Right lobe of liver (tissue), 6 donors: ENCODE measurements around the gene ZBTB16. TPM values are rescaled to one million over a fixed set of nuclear protein-coding genes. Genes with fewer than 3 reads are reported as not detected.

ENCODE experiments used
- ATAC-seq, 4 donors: fragments of 200-7000 bp; cut with Tn5 transposase; one replicate each; pipeline ENCODE4 v1.9.1; 2020; ENCODE audit warnings: mild to moderate bottlenecking in 4 of 4, moderate library complexity in 4 of 4
- DNase-seq, 3 donors: peaks; one replicate each; pipeline ENCODE4 v3.0.0-alpha.2; 2020
- H3K27ac ChIP-seq, 3 donors: fragments of 200-600 bp; one replicate each; pipeline ENCODE4 v1.8.0; 2022
- H3K27me3 ChIP-seq, 2 donors: fragments of 200-600 bp; one replicate each; pipeline ENCODE4 v1.8.0; 2022
- H3K36me3 ChIP-seq, 4 donors: fragments of 200-600 bp; sonication (generic) in 1 of 4; one replicate each; pipeline versions ENCODE4 v1.5.1 to v1.8.0; 2017 to 2022; ENCODE audit warnings: control low read depth in 1 of 4
- H3K4me1 ChIP-seq, 4 donors: fragments of 200-600 bp; sonication (generic) in 1 of 4; one replicate each; pipeline versions ENCODE4 v1.5.1 to v1.8.0; 2017 to 2022; ENCODE audit warnings: control low read depth in 1 of 4
- H3K4me3 ChIP-seq, 3 donors: fragments of 200-600 bp; one replicate each; pipeline ENCODE4 v1.8.0; 2022
- H3K9me3 ChIP-seq, 4 donors: fragments of 200-600 bp; sonication (generic) in 1 of 4; one replicate each; pipeline versions ENCODE4 v1.5.1 to v1.8.0; 2017 to 2022; ENCODE audit warnings: control low read depth in 1 of 4
- CTCF ChIP-seq, 4 donors: fragments of 200-600 bp in 3 of 4; fragments of 450-650 bp in 1 of 4; IDR thresholded peaks; one replicate each; pipeline versions ENCODE4 v1.5.1 to v1.8.0; 2016 to 2022; ENCODE audit warnings: antibody characterized with exemption in 4 of 4, mild to moderate bottlenecking in 2 of 4
- POLR2A ChIP-seq: fragments of 450-650 bp; IDR thresholded peaks from one replicate; pipeline ENCODE4 v1.6.1; 2017; ENCODE audit warnings: antibody characterized with exemption, mild to moderate bottlenecking
- whole genome bisulfite sequencing: methylation state at CpG from one replicate; pipeline ENCODE4 v1.1.6; 2018; ENCODE audit warnings: low coverage, low lambda C conversion rate; ENCODE audit not compliant: insufficient coverage; ENCODE audit errors: missing lambda C conversion rate; 5-methylcytosine and 5-hydroxymethylcytosine counted together
- intact Hi-C, 2 donors: fragments of 100-400 bp; cut with DNase I; formaldehyde crosslinking; loops; one replicate each; pipeline versions ENCODE4 v1.11.2 to v1.14.1; 2022
- total RNA-seq, 6 experiments: library from RNA; depleted of rRNA in 2 of 6; stranded (reverse); fragments of >200 nt in 2 of 6; fragmentation: NEBNext Ultra II Directional in 3 of 6; extraction: Animal tissue kit (Norgen Biotek cat#: 25700) in 3 of 6; gene quantifications; one replicate each; pipeline versions ENCODE4 v1.1.0 to v1.2.4, GENCODE V29; 2016 to 2023
- donor health status: DM: no; HTN: yes; CAD: no.
- donor health status: DM: no; HTN: no; CAD: no.
- donor health status: DM: no; HTN: no; CAD: no.
- donor health status: DM: no; HTN: yes; CAD: no.
- donor health status: DM: no; HTN: yes; CAD: no.

Gene ZBTB16
- total RNA-seq, 6 experiments from 2014 or later: 13.1 to 205 (median 52.2) TPM

GRCh38 chr11:114090976-114091375, 31.5 kb downstream of the ZBTB16 start:
- H3K27ac ChIP-seq: peak overlapping the region in 1 of 3 donors; percentile 58
- WGBS: 71% methylated on average over 8 of the region's 10 CpGs
- intact Hi-C loops: no loop called here
- no peak for ATAC-seq
- H3K27me3 ChIP-seq: no peaks in the 10 kb centered on the region
- peaks cover 0 to 85% (median 30%) of the 10 kb centered on the region in 4 donors for H3K4me1 ChIP-seq
- TF ChIP-seq POLR2A: no peak
- no peak for TF ChIP-seq CTCF (IDR thresholded peaks at IDR 0.05)
- no peak for DNase-seq
- H3K4me3 ChIP-seq: no peak overlapping the region
- peaks cover 0 to 22% (median 2%) of the 10 kb centered on the region in 4 donors for H3K36me3 ChIP-seq
- no peaks in the 10 kb centered on the region for H3K9me3 ChIP-seq

- H3K27ac ChIP-seq: peak overlapping the region; percentile 39 to 60 (median 58)
- DNase-seq (no peak), ATAC-seq (peak; percentile 1 to 43 (median 16))
- WGBS: 33% methylated on average over 12 of the region's 17 CpGs
- TF ChIP-seq CTCF (IDR thresholded peaks at IDR 0.05): no peak
- no peak for TF ChIP-seq POLR2A
- H3K4me3 ChIP-seq: no peak overlapping the region
- peaks cover 0 to 22% (median 2%) of the 10 kb centered on the region in 4 donors for H3K36me3 ChIP-seq
- no peaks in the 10 kb centered on the region for H3K27me3 ChIP-seq
- intact Hi-C loops: no loop called here
- no peaks in the 10 kb centered on the region for H3K9me3 ChIP-seq
- peaks cover 0 to 85% (median 27%) of the 10 kb centered on the region in 4 donors for H3K4me1 ChIP-seq
Observed at GRCh38 chr11:114091516-114092397, 32.2 kb downstream of the ZBTB16 start.

- Histone ChIP-seq H3K27me3 (no peaks in the 10 kb centered on the region), H3K27ac (peak overlapping the region; percentile 39 to 60 (median 58)), H3K4me1 (peaks cover 0 to 90% (median 28%) of the 10 kb centered on the region in 4 donors), H3K36me3 (peaks cover 0 to 15% (median 2%) of the 10 kb centered on the region in 4 donors), H3K9me3 (no peaks in the 10 kb centered on the region), H3K4me3 (no peak overlapping the region)
- ATAC-seq: no peak
- intact Hi-C loops: no loop called here
- no peak for DNase-seq
- TF ChIP-seq POLR2A (no peak), CTCF (IDR thresholded peaks at IDR 0.05) (no peak)
- 63% methylated on average over 3 of the region's 3 CpGs for WGBS
Observed at GRCh38 chr11:114092478-114092877, 33.0 kb downstream of the ZBTB16 start.

- DNase-seq (no peak), ATAC-seq (peak; percentile 22 to 64 (median 42))
- H3K4me1 ChIP-seq: peaks cover 0 to 94% (median 28%) of the 10 kb centered on the region in 4 donors
- H3K9me3 ChIP-seq: no peaks in the 10 kb centered on the region
- H3K36me3 ChIP-seq: peaks cover 0 to 13% (median 2%) of the 10 kb centered on the region in 4 donors
- no peak overlapping the region for H3K4me3 ChIP-seq
- intact Hi-C loops: no loop called here
- peak overlapping the region in 1 of 3 donors; percentile 60 for H3K27ac ChIP-seq
- TF ChIP-seq POLR2A (no peak), CTCF (IDR thresholded peaks at IDR 0.05) (no peak)
- WGBS: 37% methylated on average over 3 of the region's 3 CpGs
- H3K27me3 ChIP-seq: no peaks in the 10 kb centered on the region
Observed at GRCh38 chr11:114092953-114093352, 33.4 kb downstream of the ZBTB16 start.
